ENCODE measurements around the gene CHGA. TPM values are rescaled to one million over a fixed set of nuclear protein-coding genes. Genes with fewer than 3 reads are reported as not detected.

The CHGA gene
- total RNA-seq, 1 experiment from 2014 or later, result not detected

GRCh38 chr14:92926931-92927330 is 4.0 kb downstream of the CHGA start:
- ChIA-PET RAD21 (ENCODE audit: low non-redundant PET in 1 of 2, low total read pairs in 2 of 2, uncharacterized antibody in 2 of 2, unreplicated experiment in 2 of 2) (no interaction called here), CTCF (no interaction called here), POLR2A (no interaction called here)
- no peaks in the 10 kb centered on the region for H3K79me2 ChIP-seq (ENCODE audit: insufficient read depth, low read length)
- no peaks in the 10 kb centered on the region for H3K9me2 ChIP-seq (ENCODE audit: insufficient read depth)
- H3K27me3 ChIP-seq (ENCODE audit: insufficient read depth, low read length), result peaks cover 11% of the 10 kb centered on the region; the same call in 1 of the 2 replicates
- H3K9ac ChIP-seq (ENCODE audit: low read length), result no peak overlapping the region
- H3K27ac ChIP-seq (ENCODE audit: low read depth, low read length), result no peak overlapping the region
- H4K20me1 ChIP-seq (ENCODE audit: insufficient read depth), result no peaks in the 10 kb centered on the region
- no peaks in the 10 kb centered on the region for H3K36me3 ChIP-seq (ENCODE audit: control insufficient read depth in 1 of 2, insufficient read depth in 2 of 2, low read length in 2 of 2)
- TF ChIP-seq REST (IDR thresholded peaks at IDR 0.05; ENCODE audit: low read depth), result no peak
- no peak for TF ChIP-seq YY1 (IDR thresholded peaks at IDR 0.05; ENCODE audit: extremely low read depth, insufficient replicate concordance, low read depth, low read length)
- TF ChIP-seq ELF1 (IDR thresholded peaks at IDR 0.05; ENCODE audit: borderline replicate concordance, low read depth), result no peak
- TF ChIP-seq SRF (IDR thresholded peaks at IDR 0.05; ENCODE audit: low read depth), result no peak
- intact Hi-C loops (cut with micrococcal nuclease), result no loop called here
- no peak overlapping the region for H3K4me3 ChIP-seq (replicated peaks in 1 of 2; ENCODE audit: low read depth in 1 of 2, low read length in 2 of 2)
- H3K4me1 ChIP-seq (ENCODE audit: control insufficient read depth in 1 of 2, insufficient read depth in 2 of 2, low read length in 2 of 2), result no peaks in the 10 kb centered on the region
- DNase-seq (ENCODE audit: low read depth, low spot score) (no peak), ATAC-seq (no peak)
- H3K9me3 ChIP-seq (ENCODE audit: control insufficient read depth in 1 of 2, insufficient read depth in 1 of 2, low read depth in 1 of 2, low read length in 2 of 2), result no peaks in the 10 kb centered on the region
- H3K4me2 ChIP-seq (ENCODE audit: low read length), result no peak overlapping the region
- no peak overlapping the region for H2AFZ ChIP-seq (ENCODE audit: low read depth, low read length, poor library complexity, severe bottlenecking)
- BruUV-seq (replicated peaks), result no TSS peak

Data from HCT116 (cell line).